HG03108 (cell line): ENCODE measurements around the gene RERE.

Experiments
- ATAC-seq: cut with Tn5 transposase; IDR thresholded peaks from one replicate; pipeline ENCODE4 v1.9.1; 2021; ENCODE audit warnings: moderate library complexity; ENCODE audit not compliant: unreplicated experiment

RERE gene

GRCh38 chr1:8347635-8348034 is 469.8 kb downstream of the RERE start:
- no peak for ATAC-seq

GRCh38 chr1:8345621-8346415 is 471.6 kb downstream of the RERE start:
- no peak for ATAC-seq

GRCh38 chr1:8344893-8345507 is 472.4 kb downstream of the RERE start:
- no peak for ATAC-seq

- no peak for ATAC-seq
Observed at GRCh38 chr1:8343464-8344001, 473.9 kb downstream of the RERE start.

GRCh38 chr1:8343044-8343443 is 474.4 kb downstream of the RERE start:
- no peak for ATAC-seq

GRCh38 chr1:8342325-8342724 is 475.1 kb downstream of the RERE start:
- no peak for ATAC-seq

GRCh38 chr1:8340448-8340847 is 477.0 kb downstream of the RERE start:
- ATAC-seq, result no peak

- ATAC-seq, result no peak
Observed at GRCh38 chr1:8339203-8339600, 478.2 kb downstream of the RERE start.

- no peak for ATAC-seq
Observed at GRCh38 chr1:8338526-8339202, 478.8 kb downstream of the RERE start.

GRCh38 chr1:8337776-8338525 is 479.5 kb downstream of the RERE start:
- ATAC-seq, result no peak

- no peak for ATAC-seq
Observed at GRCh38 chr1:8335246-8335645, 482.2 kb downstream of the RERE start.

GRCh38 chr1:8334106-8334851 is 483.2 kb downstream of the RERE start:
- ATAC-seq, result no peak

GRCh38 chr1:8333246-8333987 is 484.0 kb downstream of the RERE start:
- ATAC-seq, result no peak

- no peak for ATAC-seq
Observed at GRCh38 chr1:8332806-8333205, 484.6 kb downstream of the RERE start.

- ATAC-seq, result no peak
Observed at GRCh38 chr1:8330271-8331125, 486.9 kb downstream of the RERE start.

- ATAC-seq, result no peak
Observed at GRCh38 chr1:8329858-8330257, 487.6 kb downstream of the RERE start.

GRCh38 chr1:8329439-8329838 is 488.0 kb downstream of the RERE start:
- ATAC-seq, result no peak

- ATAC-seq, result no peak
Observed at GRCh38 chr1:8328271-8328670, 489.2 kb downstream of the RERE start.

GRCh38 chr1:8326265-8326664 is 491.2 kb downstream of the RERE start:
- no peak for ATAC-seq
